22Rv1 (cell line): ENCODE measurements around the gene APOC1.

ENCODE experiments used
- ZFX ChIP-seq: fragments of 450-650 bp; IDR thresholded peaks from 2 replicates; pipeline ENCODE4 v1.6.1; 2017; ENCODE audit warnings: antibody characterized with exemption, borderline replicate concordance
- TF ChIP-seq, protein P1 (sequence below): fragments of 450-650 bp; IDR thresholded peaks from 2 replicates; pipeline ENCODE4 v1.5.1; 2017; ENCODE audit warnings: mild to moderate bottlenecking

GRCh38 chr19:44960906-44961728 lies 46.7 kb downstream of the APOC1 start:
- TF ChIP-seq, protein P1, sequence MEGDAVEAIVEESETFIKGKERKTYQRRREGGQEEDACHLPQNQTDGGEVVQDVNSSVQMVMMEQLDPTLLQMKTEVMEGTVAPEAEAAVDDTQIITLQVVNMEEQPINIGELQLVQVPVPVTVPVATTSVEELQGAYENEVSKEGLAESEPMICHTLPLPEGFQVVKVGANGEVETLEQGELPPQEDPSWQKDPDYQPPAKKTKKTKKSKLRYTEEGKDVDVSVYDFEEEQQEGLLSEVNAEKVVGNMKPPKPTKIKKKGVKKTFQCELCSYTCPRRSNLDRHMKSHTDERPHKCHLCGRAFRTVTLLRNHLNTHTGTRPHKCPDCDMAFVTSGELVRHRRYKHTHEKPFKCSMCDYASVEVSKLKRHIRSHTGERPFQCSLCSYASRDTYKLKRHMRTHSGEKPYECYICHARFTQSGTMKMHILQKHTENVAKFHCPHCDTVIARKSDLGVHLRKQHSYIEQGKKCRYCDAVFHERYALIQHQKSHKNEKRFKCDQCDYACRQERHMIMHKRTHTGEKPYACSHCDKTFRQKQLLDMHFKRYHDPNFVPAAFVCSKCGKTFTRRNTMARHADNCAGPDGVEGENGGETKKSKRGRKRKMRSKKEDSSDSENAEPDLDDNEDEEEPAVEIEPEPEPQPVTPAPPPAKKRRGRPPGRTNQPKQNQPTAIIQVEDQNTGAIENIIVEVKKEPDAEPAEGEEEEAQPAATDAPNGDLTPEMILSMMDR = no peak
- TF ChIP-seq ZFX = no peak
